Natural killer cell treated with Interleukin-12 subunit alpha and Interleukin-12 subunit beta and Interleukin-15 and Interleukin-18, amount 100 ng/mL, for 72 hours (primary cell): ENCODE results near the gene UBAP2L. TPM values are rescaled to one million over a fixed set of nuclear protein-coding genes. Genes with fewer than 3 reads are reported as not detected.

Experiments used
- ATAC-seq, 2 donors: fragments of 150-1000 bp; cut with Tn5 transposase in 1 of 2; sonication (Bioruptor Pico), chemical (Tn5 transposase) in 1 of 2; 2 replicates each; pipeline ENCODE4 v1.10.0; 2021
- DNase-seq: peaks from one replicate; pipeline ENCODE4 v3.0.0; 2022; ENCODE audit warnings: low spot score
- H3K27ac Mint-ChIP-seq, 2 donors: 1 replicate in 1 of 2; 2 replicates in 1 of 2; pipeline ENCODE4 v1.8.0; 2022; ENCODE audit warnings: mixed read lengths in 2 of 2, mild to moderate bottlenecking in 1 of 2, moderate library complexity in 1 of 2
- H3K27me3 Mint-ChIP-seq, 2 donors: 1 replicate in 1 of 2; 2 replicates in 1 of 2; pipeline ENCODE4 v1.8.0; 2022; ENCODE audit warnings: mixed read lengths in 2 of 2
- H3K36me3 Mint-ChIP-seq: one replicate; pipeline ENCODE4 v1.8.0; 2022; ENCODE audit warnings: mixed read lengths
- H3K4me1 Mint-ChIP-seq, 2 donors: 1 replicate in 1 of 2; 2 replicates in 1 of 2; pipeline ENCODE4 v1.8.0; 2022; ENCODE audit warnings: low read depth in 2 of 2, mixed read lengths in 2 of 2, mild to moderate bottlenecking in 1 of 2
- H3K4me3 Mint-ChIP-seq: one replicate; pipeline ENCODE4 v1.8.0; 2022; ENCODE audit warnings: mixed read lengths
- H3K9me3 Mint-ChIP-seq: 2 replicates; pipeline ENCODE4 v1.8.0; 2022; ENCODE audit warnings: mixed read lengths
- total RNA-seq, 2 donors: library from RNA; stranded (reverse); gene quantifications; one replicate each; pipeline ENCODE4 v1.2.3, GENCODE V29; 2022

The UBAP2L gene
- total RNA-seq, 2 donors from 2014 or later: 175 to 183 TPM

- Mint-ChIP-seq H3K27me3 (no peaks in the 10 kb centered on the region), H3K4me3 (no peak overlapping the region), H3K4me1 (peaks cover 7 to 17% of the 10 kb centered on the region in 2 donors), H3K9me3 (no peaks in the 10 kb centered on the region), H3K27ac (no peak overlapping the region), H3K36me3 (peaks cover 57% of the 10 kb centered on the region)
- DNase-seq (no peak), ATAC-seq (no peak)
Measured at GRCh38 chr1:154237880-154238506, 17.2 kb downstream of the UBAP2L start.

GRCh38 chr1:154239491-154239890 is 18.7 kb downstream of the UBAP2L start:
- peaks cover 7 to 13% of the 10 kb centered on the region in 2 donors for H3K4me1 Mint-ChIP-seq
- no peaks in the 10 kb centered on the region for H3K27me3 Mint-ChIP-seq
- no peaks in the 10 kb centered on the region for H3K9me3 Mint-ChIP-seq
- no peak overlapping the region for H3K4me3 Mint-ChIP-seq
- no peak for DNase-seq
- ATAC-seq: no peak
- H3K27ac Mint-ChIP-seq: peak overlapping the region; percentile 0 to 1
- peaks cover 64% of the 10 kb centered on the region for H3K36me3 Mint-ChIP-seq

- peaks cover 62% of the 10 kb centered on the region for H3K36me3 Mint-ChIP-seq
- no peaks in the 10 kb centered on the region for H3K27me3 Mint-ChIP-seq
- DNase-seq (no peak), ATAC-seq (no peak)
- H3K27ac Mint-ChIP-seq: no peak overlapping the region
- H3K4me1 Mint-ChIP-seq: peaks cover 7 to 13% of the 10 kb centered on the region in 2 donors
- no peaks in the 10 kb centered on the region for H3K9me3 Mint-ChIP-seq
- H3K4me3 Mint-ChIP-seq: no peak overlapping the region
Measured at GRCh38 chr1:154240294-154240833, 19.6 kb downstream of the UBAP2L start.

DNA sequence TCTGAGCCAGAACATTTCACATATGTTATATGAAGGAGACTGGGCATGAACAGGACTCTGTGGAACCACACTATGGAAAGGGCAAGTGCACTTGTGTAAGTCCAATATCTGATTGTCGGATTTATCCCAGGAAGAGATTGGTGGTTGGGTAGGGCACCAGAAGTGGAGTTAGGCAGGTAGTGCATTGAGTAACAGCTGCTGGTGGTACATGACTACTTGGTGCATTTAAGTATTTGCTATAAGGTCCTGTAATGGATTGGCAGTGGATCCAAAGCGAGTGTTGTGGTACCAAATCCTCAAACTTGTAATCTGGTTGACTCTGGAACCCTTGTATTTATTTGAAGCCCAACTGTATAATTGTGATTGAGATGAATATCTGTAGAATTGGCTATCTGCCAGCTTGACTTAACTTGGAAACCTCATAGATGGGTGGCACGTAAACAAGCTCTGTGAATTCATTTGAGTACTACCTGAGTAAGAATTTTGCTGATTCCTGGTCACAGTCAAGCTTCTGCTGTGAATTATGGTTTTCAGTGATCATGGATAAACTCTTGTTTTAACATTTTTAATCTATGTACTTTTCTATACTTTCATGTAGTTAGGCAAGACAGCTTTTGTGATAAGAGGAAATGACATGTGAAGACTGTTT is 21.1 kb downstream of the UBAP2L start:
- peak overlapping the region in 1 of 2 donors; percentile 35 for H3K27ac Mint-ChIP-seq
- no peaks in the 10 kb centered on the region for H3K9me3 Mint-ChIP-seq
- H3K4me3 Mint-ChIP-seq: no peak overlapping the region
- DNase-seq (no peak), ATAC-seq (no peak)
- H3K27me3 Mint-ChIP-seq: no peaks in the 10 kb centered on the region
- H3K4me1 Mint-ChIP-seq: peaks cover 9 to 10% of the 10 kb centered on the region in 2 donors
- H3K36me3 Mint-ChIP-seq: peaks cover 51% of the 10 kb centered on the region

- Mint-ChIP-seq H3K27me3 (no peaks in the 10 kb centered on the region), H3K27ac (peak overlapping the region in 1 of 2 donors; percentile 33), H3K36me3 (peaks cover 47% of the 10 kb centered on the region), H3K4me1 (peaks cover 0 to 2% of the 10 kb centered on the region in 2 donors), H3K4me3 (no peak overlapping the region), H3K9me3 (no peaks in the 10 kb centered on the region)
- no peak for ATAC-seq
- no peak for DNase-seq
Measured at GRCh38 chr1:154253671-154254070, 32.9 kb downstream of the UBAP2L start.

DNA sequence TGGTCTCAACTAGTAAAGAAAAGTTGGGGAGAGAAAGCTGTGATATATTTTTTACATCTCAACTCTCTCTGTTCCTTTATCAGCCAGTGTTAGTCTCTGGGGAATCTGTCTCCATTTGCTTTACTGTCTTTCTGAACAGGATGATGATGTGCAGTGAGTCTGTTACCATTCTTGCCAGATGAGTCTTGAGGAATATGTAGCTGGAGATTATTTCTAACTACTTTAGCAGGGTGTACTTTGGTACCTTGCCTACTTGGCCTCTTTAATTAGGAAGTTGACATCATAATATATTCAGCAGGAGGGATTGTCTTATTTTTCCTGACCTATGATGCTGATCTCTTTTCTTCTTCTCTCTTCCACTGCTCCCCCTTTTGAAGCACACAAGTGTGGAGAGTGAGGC is 35.9 kb downstream of the UBAP2L start:
- H3K36me3 Mint-ChIP-seq: peaks cover 54% of the 10 kb centered on the region
- H3K27me3 Mint-ChIP-seq: no peaks in the 10 kb centered on the region
- no peak overlapping the region for H3K4me3 Mint-ChIP-seq
- DNase-seq (no peak), ATAC-seq (no peak)
- no peaks in the 10 kb centered on the region for H3K9me3 Mint-ChIP-seq
- no peak overlapping the region for H3K27ac Mint-ChIP-seq
- H3K4me1 Mint-ChIP-seq: peaks cover 0 to 2% of the 10 kb centered on the region in 2 donors

DNA sequence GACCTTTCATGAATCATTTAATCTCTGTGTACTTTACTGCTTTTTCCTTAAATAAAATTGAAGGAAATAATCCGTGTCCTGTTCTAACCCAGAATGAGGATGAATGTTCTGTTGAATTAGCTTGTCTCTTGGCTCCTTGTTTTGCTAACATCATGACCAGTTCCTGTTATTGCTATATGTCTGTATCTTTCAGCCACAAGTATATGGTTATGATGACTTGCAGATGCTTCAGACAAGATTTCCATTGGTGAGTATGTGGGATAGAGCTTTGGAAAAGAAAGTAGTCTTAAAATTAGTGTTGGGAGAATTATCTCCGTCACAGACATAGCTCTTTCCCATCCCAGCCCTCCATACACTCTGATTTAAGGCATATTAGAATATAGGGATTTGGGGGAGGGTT is 38.0 kb downstream of the UBAP2L start:
- H3K9me3 Mint-ChIP-seq: no peaks in the 10 kb centered on the region
- H3K4me1 Mint-ChIP-seq: peaks cover 2 to 6% of the 10 kb centered on the region in 2 donors
- no peaks in the 10 kb centered on the region for H3K27me3 Mint-ChIP-seq
- DNase-seq (no peak), ATAC-seq (no peak)
- H3K27ac Mint-ChIP-seq: peak overlapping the region in 1 of 2 donors; percentile 21
- H3K4me3 Mint-ChIP-seq: no peak overlapping the region
- H3K36me3 Mint-ChIP-seq: peaks cover 62% of the 10 kb centered on the region

DNA sequence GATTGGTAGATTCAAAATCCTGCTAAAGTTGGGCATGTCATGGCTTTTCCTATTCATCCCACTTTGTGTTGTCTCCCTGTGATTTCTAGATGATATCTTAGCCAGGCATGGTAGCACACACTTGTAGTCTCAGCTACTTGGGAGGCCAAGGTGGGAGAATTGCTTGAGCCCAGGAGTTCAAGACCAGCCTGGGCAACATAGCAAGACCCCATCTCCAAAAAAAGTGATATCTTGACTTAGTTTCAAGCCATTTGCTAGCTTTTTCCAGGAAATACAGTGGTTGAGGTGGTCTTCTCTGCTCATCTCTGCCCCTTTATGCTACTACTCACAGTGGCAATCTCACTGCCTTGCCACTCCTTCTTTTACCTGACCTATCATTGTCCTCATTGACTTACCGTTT is 39.4 kb downstream of the UBAP2L start:
- H3K4me3 Mint-ChIP-seq: no peak overlapping the region
- peaks cover 4 to 16% of the 10 kb centered on the region in 2 donors for H3K4me1 Mint-ChIP-seq
- no peaks in the 10 kb centered on the region for H3K9me3 Mint-ChIP-seq
- H3K27ac Mint-ChIP-seq: no peak overlapping the region
- peaks cover 52% of the 10 kb centered on the region for H3K36me3 Mint-ChIP-seq
- no peaks in the 10 kb centered on the region for H3K27me3 Mint-ChIP-seq
- no peak for DNase-seq
- ATAC-seq: no peak

DNA sequence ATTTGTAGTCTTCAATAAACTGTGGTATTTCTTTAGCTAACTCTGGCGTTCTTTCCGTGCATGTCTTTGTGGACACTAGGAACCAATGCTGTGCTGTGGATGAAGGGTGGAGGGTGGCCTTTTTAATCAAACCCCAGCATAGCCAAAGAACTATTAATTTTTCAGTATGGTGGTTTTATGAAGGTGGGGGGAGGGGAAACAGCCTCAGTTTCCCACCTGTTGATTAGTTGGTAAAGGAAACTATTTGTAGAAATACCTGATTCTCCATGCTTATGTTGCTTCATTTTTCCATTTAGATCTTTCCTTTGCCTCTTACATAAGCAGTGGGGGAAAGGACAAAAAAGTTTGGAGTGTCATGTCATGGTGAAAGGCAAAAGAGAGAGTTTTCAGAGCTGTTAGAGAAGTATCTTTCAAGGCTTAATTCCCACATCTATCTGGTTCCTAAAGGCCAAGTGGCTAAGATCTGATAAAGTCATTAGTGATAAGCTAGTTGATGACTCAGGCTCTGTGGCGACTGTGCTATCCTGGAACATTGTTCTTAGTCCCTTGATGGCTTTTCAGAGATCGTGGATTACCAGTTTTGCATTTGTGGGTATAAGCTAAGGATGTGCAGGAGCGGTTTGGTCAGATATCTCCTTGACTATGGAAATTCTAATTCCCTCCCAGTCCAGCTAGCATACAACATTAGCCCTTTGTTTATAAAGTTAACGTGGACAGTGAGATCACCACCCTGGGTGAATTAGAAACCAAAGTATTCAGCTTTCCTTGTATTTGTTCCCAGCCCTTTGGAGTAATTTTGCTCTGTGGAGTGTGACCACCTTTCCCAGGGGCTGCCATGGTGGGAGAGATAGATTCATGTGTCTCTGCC is 42.9 kb downstream of the UBAP2L start:
- Mint-ChIP-seq H3K4me1 (peaks cover 7 to 24% of the 10 kb centered on the region in 2 donors), H3K4me3 (no peak overlapping the region), H3K36me3 (peaks cover 24% of the 10 kb centered on the region), H3K27ac (peak overlapping the region; percentile 58 to 61), H3K27me3 (no peaks in the 10 kb centered on the region), H3K9me3 (no peaks in the 10 kb centered on the region)
- DNase-seq (no peak), ATAC-seq (no peak)

GRCh38 chr1:154264454-154264853 is 43.7 kb downstream of the UBAP2L start:
- H3K4me3 Mint-ChIP-seq: no peak overlapping the region
- peaks cover 22% of the 10 kb centered on the region for H3K36me3 Mint-ChIP-seq

DNA sequence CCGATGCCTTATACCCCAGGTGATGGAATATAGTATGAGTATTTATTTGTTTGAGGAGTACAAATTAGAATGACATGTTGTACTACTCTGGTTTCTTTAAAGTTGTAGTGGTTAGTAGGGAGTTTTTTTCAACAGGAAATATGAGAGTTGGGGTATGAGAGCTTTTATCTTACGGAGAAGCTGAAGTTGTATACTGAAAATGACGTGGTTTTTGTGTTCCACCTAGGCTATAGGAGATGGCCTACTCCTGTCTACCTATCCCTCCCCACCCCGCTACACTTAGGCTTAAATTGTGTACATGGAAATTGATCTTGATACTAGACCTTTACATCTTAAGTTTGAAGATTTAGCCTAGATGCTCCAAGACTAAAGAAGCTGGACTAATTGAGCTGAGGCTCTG is 44.8 kb downstream of the UBAP2L start:
- no peaks in the 10 kb centered on the region for H3K27me3 Mint-ChIP-seq
- no peaks in the 10 kb centered on the region for H3K9me3 Mint-ChIP-seq
- peak overlapping the region; percentile 58 to 61 for H3K27ac Mint-ChIP-seq
- ATAC-seq: peak in 1 of 2 donors; percentile 63
- DNase-seq: no peak
- H3K4me3 Mint-ChIP-seq: no peak overlapping the region
- peaks cover 21% of the 10 kb centered on the region for H3K36me3 Mint-ChIP-seq
- H3K4me1 Mint-ChIP-seq: peaks cover 10 to 29% of the 10 kb centered on the region in 2 donors

More at GRCh38 chr1:154264454-154264853, 43.7 kb downstream of the UBAP2L start:
- Mint-ChIP-seq H3K27me3 (no peaks in the 10 kb centered on the region), H3K4me1 (peaks cover 7 to 24% of the 10 kb centered on the region in 2 donors), H3K27ac (peak overlapping the region; percentile 58 to 61), H3K9me3 (no peaks in the 10 kb centered on the region)
- no peak for DNase-seq
- ATAC-seq: no peak

DNA sequence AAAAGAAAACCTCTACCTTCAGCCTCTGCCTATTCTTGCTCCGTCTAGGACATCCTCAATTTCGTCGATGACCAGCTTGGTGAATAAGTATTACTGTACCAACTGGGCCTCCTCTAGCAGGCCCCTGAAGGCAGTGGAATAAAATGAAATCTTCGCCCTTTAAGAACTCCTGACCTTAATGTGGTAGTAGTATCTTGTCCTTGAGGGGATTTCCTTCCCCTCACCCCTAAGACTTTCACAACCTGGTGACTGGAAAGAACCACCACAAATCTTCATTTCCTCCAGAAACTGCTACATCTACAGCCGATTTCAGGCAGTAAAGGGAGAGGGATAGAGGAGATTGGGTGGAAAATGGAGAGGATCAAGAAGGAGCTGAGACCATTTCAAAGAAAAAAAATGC is 50.1 kb downstream of the UBAP2L start:
- Mint-ChIP-seq H3K9me3 (no peaks in the 10 kb centered on the region), H3K4me3 (peak overlapping the region; percentile 98), H3K4me1 (peaks cover 30 to 47% of the 10 kb centered on the region in 2 donors), H3K36me3 (peaks cover 18% of the 10 kb centered on the region), H3K27ac (peak overlapping the region; percentile 100), H3K27me3 (no peaks in the 10 kb centered on the region)
- ATAC-seq (no peak), DNase-seq (no peak)

DNA sequence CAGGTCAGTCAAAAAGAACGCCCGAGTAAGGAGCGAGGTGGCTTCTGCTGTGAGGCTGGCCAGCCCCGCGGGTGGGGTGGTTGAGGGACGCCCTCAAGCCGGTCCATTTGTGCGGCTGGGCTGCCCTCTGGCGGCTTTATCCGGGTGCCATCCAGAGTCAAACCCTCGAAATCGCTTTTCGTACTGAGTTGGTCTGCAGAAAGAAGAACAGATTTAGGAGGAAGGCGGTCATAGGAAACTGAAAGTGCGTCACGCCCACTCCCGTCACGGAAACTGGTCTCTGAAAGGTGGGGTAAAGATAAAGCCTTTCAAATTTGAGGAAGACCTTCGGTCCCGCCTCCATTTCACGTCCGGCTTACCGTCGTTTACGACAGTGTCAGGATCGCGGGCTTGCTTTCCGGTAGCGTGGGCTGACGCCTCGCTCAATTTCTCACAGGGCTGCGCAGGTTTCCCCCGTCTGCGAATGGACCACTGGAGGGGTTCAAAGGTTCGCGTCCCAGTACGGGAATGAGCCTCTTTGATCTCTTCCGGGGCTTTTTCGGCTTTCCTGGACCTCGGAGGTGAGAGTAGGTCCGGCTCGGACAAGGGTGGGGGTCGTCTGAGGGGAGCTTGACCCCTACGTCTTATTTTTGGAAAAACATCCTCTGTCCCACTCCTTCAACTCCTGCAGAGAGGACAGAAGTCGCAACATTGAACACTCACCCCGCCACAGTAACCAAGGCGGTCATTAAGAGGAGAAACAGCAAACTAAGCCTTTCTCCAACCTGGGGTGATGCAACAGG is 51.7 kb downstream of the UBAP2L start, which contains the start of gene HAX1:
Gene HAX1 (plus strand): TSS at position 413 of the 782 bp plus-strand sequence. CDS start 95 bp downstream, at position 508.
- Mint-ChIP-seq H3K27ac (peak within 1 kb of the TSS; percentile 100), H3K36me3 (peaks cover 18% of the 10 kb centered on the region), H3K27me3 (no peaks in the 10 kb centered on the region), H3K9me3 (no peaks in the 10 kb centered on the region), H3K4me3 (peak within 1 kb of the TSS; percentile 98), H3K4me1 (peaks cover 30 to 46% of the 10 kb centered on the region in 2 donors)
- ATAC-seq: peak; percentile 96 to 97
- peak; percentile 95 for DNase-seq
